ENCODE results near the gene TMCO2. TPM values are rescaled to one million over a fixed set of nuclear protein-coding genes. Genes with fewer than 3 reads are reported as not detected.
"Not testable (repeated sequence)": the region's sequence is repeated elsewhere in the genome, so short reads cannot be mapped to it uniquely, and the experiment has no call there.

Gene TMCO2
- not detected for total RNA-seq

- CTCF ChIA-PET = interaction anchor here (0.6 kb wide), 1 partner anchor 15 kb away, joined by 3 read pairs; no protein-coding TSS in a partner anchor
Measured at GRCh38 chr1:40247655-40248054, at the start of gene TMCO2. Gene TMCO2, plus strand, starts transcription at chr1:40247937. Its CDS starts 57 bp downstream, at chr1:40247994.

GRCh38 chr1:40199126-40199525 lies 48.6 kb upstream of the TMCO2 start:
- ChIA-PET CTCF (no interaction called here), POLR2A (no interaction called here)

More at GRCh38 chr1:40247655-40248054, at the start of gene TMCO2:
- POLR2A ChIA-PET = no interaction called here

- ChIA-PET POLR2A (interaction anchor here (0.7 kb wide), 1 partner anchor 340 kb away, joined by 6 read pairs; no protein-coding TSS in a partner anchor), CTCF (interaction anchor here (0.8 to 2.1 kb wide), 2 partner anchors 20 to 134 kb away, joined by 3 to 6 read pairs; no protein-coding TSS in a partner anchor)
Measured at GRCh38 chr1:40204856-40205255, 42.9 kb upstream of the TMCO2 start.

GRCh38 chr1:40210511-40211204 lies 37.1 kb upstream of the TMCO2 start:
- ChIA-PET POLR2A (no interaction called here), CTCF (no interaction called here)

GRCh38 chr1:40218333-40218732 lies 29.4 kb upstream of the TMCO2 start:
- ChIA-PET CTCF (interaction anchor here (1.2 kb wide), 1 partner anchor 74 kb away, joined by 3 read pairs; no protein-coding TSS in a partner anchor), POLR2A (no interaction called here)

GRCh38 chr1:40221471-40221905 lies 26.2 kb upstream of the TMCO2 start:
- CTCF ChIA-PET = interaction anchor here (0.7 kb wide), 1 partner anchor 46 kb away, joined by 5 read pairs; no protein-coding TSS in a partner anchor
- POLR2A ChIA-PET = not testable (repeated sequence)

- CTCF ChIA-PET = no interaction called here
Measured at GRCh38 chr1:40221977-40222772, 25.6 kb upstream of the TMCO2 start.

GRCh38 chr1:40224040-40224439 lies 23.7 kb upstream of the TMCO2 start:
- POLR2A ChIA-PET = interaction anchor here (0.6 to 1.2 kb wide), 11 partner anchors 8 to 486 kb away, joined by 3 to 8 read pairs (median 5); partner anchors contain the start of gene PPIE
- CTCF ChIA-PET = interaction anchor here (0.7 to 1.3 kb wide), 9 partner anchors 15 to 135 kb away, joined by 3 to 5 read pairs (median 4); no protein-coding TSS in a partner anchor

More at GRCh38 chr1:40221977-40222772, 25.6 kb upstream of the TMCO2 start:
- POLR2A ChIA-PET = no interaction called here

GRCh38 chr1:40226192-40226591 lies 21.5 kb upstream of the TMCO2 start:
- ChIA-PET CTCF (no interaction called here), POLR2A (no interaction called here)

GRCh38 chr1:40232444-40232843 lies 15.3 kb upstream of the TMCO2 start:
- ChIA-PET POLR2A (interaction anchor here (1.1 kb wide), 1 partner anchor 8 kb away, joined by 5 read pairs; no protein-coding TSS in a partner anchor), CTCF (interaction anchor here (0.6 to 1.6 kb wide), 5 partner anchors 10 to 66 kb away, joined by 3 to 7 read pairs (median 3); no protein-coding TSS in a partner anchor)

GRCh38 chr1:40239626-40240025 lies 8.1 kb upstream of the TMCO2 start:
- POLR2A ChIA-PET = no interaction called here
- CTCF ChIA-PET = interaction anchor here (0.7 to 1.5 kb wide), 3 partner anchors 10 to 76 kb away, joined by 3 to 5 read pairs (median 4); no protein-coding TSS in a partner anchor

- CTCF ChIA-PET = interaction anchor here (1.0 to 1.5 kb wide), 5 partner anchors 10 to 96 kb away, joined by 3 to 5 read pairs (median 3); no protein-coding TSS in a partner anchor
- POLR2A ChIA-PET = interaction anchor here (3.1 kb wide), 1 partner anchor 17 kb away, joined by 10 read pairs; the partner anchor contains the start of gene ZMPSTE24
Measured at GRCh38 chr1:40240390-40240789, 7.3 kb upstream of the TMCO2 start.

- POLR2A ChIA-PET = interaction anchor here (0.6 to 3.1 kb wide), 6 partner anchors 16 to 193 kb away, joined by 5 to 10 read pairs (median 6); partner anchors contain the start of genes RLF and ZMPSTE24
- CTCF ChIA-PET = interaction anchor here (0.6 to 3.2 kb wide), 11 partner anchors 9 to 627 kb away, joined by 3 to 11 read pairs (median 4); partner anchors contain the start of gene COL9A2
Measured at GRCh38 chr1:40241362-40241761, 6.4 kb upstream of the TMCO2 start.

GRCh38 chr1:40243351-40243750 lies 4.4 kb upstream of the TMCO2 start:
- POLR2A ChIA-PET = interaction anchor here (0.7 to 3.1 kb wide), 3 partner anchors 14 to 119 kb away, joined by 4 to 10 read pairs (median 4); partner anchors contain the start of gene ZMPSTE24

GRCh38 chr1:40244138-40244744 lies 3.5 kb upstream of the TMCO2 start:
- ChIA-PET POLR2A (no interaction called here), CTCF (interaction anchor here (2.5 kb wide), 1 partner anchor 94 kb away, joined by 6 read pairs; no protein-coding TSS in a partner anchor)

More at GRCh38 chr1:40243351-40243750, 4.4 kb upstream of the TMCO2 start:
- CTCF ChIA-PET = interaction anchor here (2.5 to 3.2 kb wide), 2 partner anchors 91 to 95 kb away, joined by 6 to 11 read pairs; no protein-coding TSS in a partner anchor

GRCh38 chr1:40245686-40246085 lies 2.1 kb upstream of the TMCO2 start:
- ChIA-PET CTCF (no interaction called here), POLR2A (no interaction called here)

GRCh38 chr1:40248412-40248811 lies 675 bp downstream of the TMCO2 start:
- CTCF ChIA-PET = interaction anchor here (0.7 to 1.1 kb wide), 3 partner anchors 67 to 121 kb away, joined by 3 to 4 read pairs (median 3); no protein-coding TSS in a partner anchor
- POLR2A ChIA-PET = interaction anchor here (0.6 kb wide), 1 partner anchor 120 kb away, joined by 3 read pairs; no protein-coding TSS in a partner anchor

GRCh38 chr1:40251456-40251855 lies 3.7 kb downstream of the TMCO2 start:
- ChIA-PET CTCF (no interaction called here), POLR2A (no interaction called here)

GRCh38 chr1:40252601-40253000 lies 4.9 kb downstream of the TMCO2 start:
- ChIA-PET CTCF (no interaction called here), POLR2A (no interaction called here)
